ENCODE measurements around the gene RWDD3. TPM values are rescaled to one million over a fixed set of nuclear protein-coding genes. Genes with fewer than 3 reads are reported as not detected.

RWDD3 gene
- total and polyA plus RNA-seq, 2 of the 13 experiments (the other 11 are each of a cell fraction or from before 2014, with no cell fraction given): 18.3 to 21.2 TPM

GRCh38 chr1:95230768-95231191 is 3.2 kb upstream of the RWDD3 start (continued):
- no peak for TF ChIP-seq ZXDC (CRISPR knock-in tag; IDR thresholded peaks at IDR 0.05)
- TF ChIP-seq FOXA3 (CRISPR knock-in tag; IDR thresholded peaks at IDR 0.05): peak; percentile 35
- peak; percentile 44 for TF ChIP-seq TBL1XR1 (IDR thresholded peaks at IDR 0.05; ENCODE audit: borderline replicate concordance, low read length, partially characterized antibody)
- TF ChIP-seq RFX1 (IDR thresholded peaks at IDR 0.05): peak; percentile 35; the same call in 1 of the 2 replicates
- TF ChIP-seq MIXL1 (CRISPR knock-in tag; IDR thresholded peaks at IDR 0.05): 0 out of 2 replicates have a peak, but pooled peaks have one; percentile 30
- 0 out of 2 replicates have a peak, but pooled peaks have one; percentile 20 for TF ChIP-seq FOXK1 (CRISPR knock-in tag; IDR thresholded peaks at IDR 0.05; ENCODE audit: borderline replicate concordance, low read depth)
- peak; percentile 31; the same call in 1 of the 2 replicates for TF ChIP-seq NFIC (IDR thresholded peaks at IDR 0.05; ENCODE audit: low read length)
- peak; percentile 38; the same call in 1 of the 2 replicates for TF ChIP-seq HNF4A (CRISPR knock-in tag; IDR thresholded peaks at IDR 0.05)
- TF ChIP-seq FOXP1 (IDR thresholded peaks at IDR 0.05): 0 out of 2 replicates have a peak, but pooled peaks have one; percentile 35
- TF ChIP-seq FOXP1 (CRISPR knock-in tag; IDR thresholded peaks at IDR 0.05): peak; percentile 51; the same call in 1 of the 2 replicates
- TF ChIP-seq FOXA1 (IDR thresholded peaks at IDR 0.05): no peak
- TF ChIP-seq FOXA1 (CRISPR knock-in tag; IDR thresholded peaks at IDR 0.05): 0 out of 2 replicates have a peak, but pooled peaks have one; percentile 23
- no peak for TF ChIP-seq JUN (CRISPR knock-in tag; IDR thresholded peaks at IDR 0.05)
- TF ChIP-seq SAP130 (CRISPR knock-in tag; IDR thresholded peaks at IDR 0.05; ENCODE audit: low read depth): 0 out of 2 replicates have a peak, but pooled peaks have one; percentile 19
- peak; percentile 83 for TF ChIP-seq SKI (IDR thresholded peaks at IDR 0.05; ENCODE audit: partially characterized antibody)
- TF ChIP-seq ASH2L (IDR thresholded peaks at IDR 0.05; ENCODE audit: insufficient read length, low read depth, low read length): peak; percentile 58

Data from HepG2 (cell line).